ENCODE results near the gene INTS1. TPM values are rescaled to one million over a fixed set of nuclear protein-coding genes. Genes with fewer than 3 reads are reported as not detected.

Gene INTS1
- polyA plus RNA-seq, 3 donors: 5.5 to 64.3 (median 7.3) TPM

DNA sequence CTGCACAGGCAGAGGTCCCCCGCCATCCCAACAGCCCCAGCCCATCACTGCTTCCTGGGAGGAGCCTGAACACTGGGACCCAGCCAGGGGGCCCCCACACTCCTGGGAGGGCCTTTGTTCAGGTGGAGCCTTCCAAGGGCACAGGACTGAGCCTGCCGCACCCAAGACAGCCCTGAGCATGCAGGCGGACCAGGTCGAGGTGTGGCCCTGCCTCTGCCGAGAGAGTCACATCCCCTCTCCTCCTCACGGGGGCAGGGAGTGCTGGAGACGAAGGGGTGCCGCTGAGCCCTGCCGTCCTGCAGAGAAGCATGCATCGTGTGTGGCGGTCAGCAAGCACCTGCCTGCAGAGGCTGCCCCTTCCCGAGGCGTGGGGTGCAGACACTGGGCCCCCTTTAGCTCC, 19.0 kb upstream of the INTS1 start:
- H4K20me1 ChIP-seq (ENCODE audit: insufficient read depth, low read length): no peaks in the 10 kb centered on the region
- TF ChIP-seq, protein P1, sequence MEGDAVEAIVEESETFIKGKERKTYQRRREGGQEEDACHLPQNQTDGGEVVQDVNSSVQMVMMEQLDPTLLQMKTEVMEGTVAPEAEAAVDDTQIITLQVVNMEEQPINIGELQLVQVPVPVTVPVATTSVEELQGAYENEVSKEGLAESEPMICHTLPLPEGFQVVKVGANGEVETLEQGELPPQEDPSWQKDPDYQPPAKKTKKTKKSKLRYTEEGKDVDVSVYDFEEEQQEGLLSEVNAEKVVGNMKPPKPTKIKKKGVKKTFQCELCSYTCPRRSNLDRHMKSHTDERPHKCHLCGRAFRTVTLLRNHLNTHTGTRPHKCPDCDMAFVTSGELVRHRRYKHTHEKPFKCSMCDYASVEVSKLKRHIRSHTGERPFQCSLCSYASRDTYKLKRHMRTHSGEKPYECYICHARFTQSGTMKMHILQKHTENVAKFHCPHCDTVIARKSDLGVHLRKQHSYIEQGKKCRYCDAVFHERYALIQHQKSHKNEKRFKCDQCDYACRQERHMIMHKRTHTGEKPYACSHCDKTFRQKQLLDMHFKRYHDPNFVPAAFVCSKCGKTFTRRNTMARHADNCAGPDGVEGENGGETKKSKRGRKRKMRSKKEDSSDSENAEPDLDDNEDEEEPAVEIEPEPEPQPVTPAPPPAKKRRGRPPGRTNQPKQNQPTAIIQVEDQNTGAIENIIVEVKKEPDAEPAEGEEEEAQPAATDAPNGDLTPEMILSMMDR (IDR thresholded peaks at IDR 0.05): no peak
- peaks cover 0 to 21% (median 7%) of the 10 kb centered on the region in 7 donors for H3K9me3 Mint-ChIP-seq
- no peaks in the 10 kb centered on the region for H3K9me3 ChIP-seq (replicated peaks in 1 of 2; ENCODE audit: control insufficient read depth in 1 of 2, insufficient read depth in 1 of 2, low read length in 2 of 2)
- no peaks in the 10 kb centered on the region for H3K27me3 ChIP-seq (ENCODE audit: control insufficient read depth in 2 of 2, insufficient read depth in 2 of 2, low read length in 2 of 2)
- peaks cover 6 to 17% of the 10 kb centered on the region in 2 donors for H3K4me1 ChIP-seq (ENCODE audit: control insufficient read depth in 1 of 2, insufficient read depth in 2 of 2, low read length in 2 of 2)
- no peak overlapping the region for H3K4me2 ChIP-seq (replicated peaks; ENCODE audit: extremely low read depth, low read length, poor library complexity, severe bottlenecking)
- no peak overlapping the region for H3K9ac ChIP-seq (ENCODE audit: insufficient read depth, low read length, poor library complexity, severe bottlenecking)
- H3K4me3 Mint-ChIP-seq: no peak overlapping the region
- no peak for DNase-seq
- H3K36me3 Mint-ChIP-seq: no peaks in the 10 kb centered on the region
- H3K36me3 ChIP-seq (replicated peaks in 1 of 2; ENCODE audit: control insufficient read depth in 1 of 2, insufficient read depth in 2 of 2, low read length in 2 of 2): no peaks in the 10 kb centered on the region
- H3K27ac ChIP-seq (ENCODE audit: low read depth in 1 of 2, low read length in 2 of 2): no peak overlapping the region
- no peak overlapping the region for H2AFZ ChIP-seq (ENCODE audit: insufficient read depth, low read depth, low read length, poor library complexity, severe bottlenecking)
- WGBS (ENCODE audit: insufficient coverage): 65% methylated on average over 13 of the region's 13 CpGs
- H3K27me3 Mint-ChIP-seq (ENCODE audit: low read depth in 3 of 3): peaks cover 0 to 3% (median 0%) of the 10 kb centered on the region in 3 donors
- no peak overlapping the region for H3K27ac Mint-ChIP-seq
- no peak overlapping the region for H3K4me3 ChIP-seq (replicated peaks in 1 of 3; ENCODE audit: low read depth in 2 of 3, low read length in 3 of 3)
- intact Hi-C loops (cut with micrococcal nuclease): no loop called here
- no peaks in the 10 kb centered on the region for H3K79me2 ChIP-seq (ENCODE audit: insufficient read depth, low read length)
- peaks cover 16% of the 10 kb centered on the region for H3K4me1 Mint-ChIP-seq

GRCh38 chr7:1521456-1521855, 17.3 kb upstream of the INTS1 start:
- no peak overlapping the region for H2AFZ ChIP-seq (ENCODE audit: insufficient read depth, low read depth, low read length, poor library complexity, severe bottlenecking)
- no peak overlapping the region for H3K9ac ChIP-seq (ENCODE audit: insufficient read depth, low read length, poor library complexity, severe bottlenecking)
- peaks cover 3 to 6% of the 10 kb centered on the region in 2 donors for H3K4me1 ChIP-seq (ENCODE audit: control insufficient read depth in 1 of 2, insufficient read depth in 2 of 2, low read length in 2 of 2)
- WGBS (ENCODE audit: insufficient coverage): 100% methylated on average over 3 of the region's 11 CpGs
- TF ChIP-seq, protein P1 (IDR thresholded peaks at IDR 0.05): no peak
- Mint-ChIP-seq H3K27ac (no peak overlapping the region), H3K36me3 (no peaks in the 10 kb centered on the region), H3K4me1 (peaks cover 6% of the 10 kb centered on the region), H3K27me3 (ENCODE audit: low read depth in 3 of 3) (peaks cover 0 to 3% (median 0%) of the 10 kb centered on the region in 3 donors), H3K4me3 (no peak overlapping the region), H3K9me3 (peaks cover 0 to 21% (median 9%) of the 10 kb centered on the region in 7 donors)
- H3K79me2 ChIP-seq (ENCODE audit: insufficient read depth, low read length): no peaks in the 10 kb centered on the region
- no peaks in the 10 kb centered on the region for H3K27me3 ChIP-seq (ENCODE audit: control insufficient read depth in 2 of 2, insufficient read depth in 2 of 2, low read length in 2 of 2)
- no peaks in the 10 kb centered on the region for H3K36me3 ChIP-seq (replicated peaks in 1 of 2; ENCODE audit: control insufficient read depth in 1 of 2, insufficient read depth in 2 of 2, low read length in 2 of 2)
- intact Hi-C loops (cut with micrococcal nuclease): no loop called here
- H4K20me1 ChIP-seq (ENCODE audit: insufficient read depth, low read length): no peaks in the 10 kb centered on the region
- no peak overlapping the region for H3K27ac ChIP-seq (ENCODE audit: low read depth in 1 of 2, low read length in 2 of 2)
- H3K9me3 ChIP-seq (replicated peaks in 1 of 2; ENCODE audit: control insufficient read depth in 1 of 2, insufficient read depth in 1 of 2, low read length in 2 of 2): no peaks in the 10 kb centered on the region
- H3K4me3 ChIP-seq (replicated peaks in 1 of 3; ENCODE audit: low read depth in 2 of 3, low read length in 3 of 3): no peak overlapping the region
- DNase-seq: no peak
- no peak overlapping the region for H3K4me2 ChIP-seq (replicated peaks; ENCODE audit: extremely low read depth, low read length, poor library complexity, severe bottlenecking)
